HL-60 (cell line): Measurements from ENCODE around the gene STIMATE.

ENCODE experiments used
- POLR2AphosphoS5 ChIP-seq: IDR thresholded peaks from 2 replicates; pipeline ENCODE4 v1.6.1; 2012; ENCODE audit warnings: low read depth
- TF ChIP-seq, protein P1 (sequence below): IDR thresholded peaks from one replicate; pipeline ENCODE4 v1.5.1; 2011; ENCODE audit warnings: low read length, control low read depth, inconsistent platforms; ENCODE audit not compliant: insufficient read depth
- TF ChIP-seq, protein P2 (sequence below): IDR thresholded peaks from 2 replicates; pipeline ENCODE4 v1.6.1; 2012; ENCODE audit warnings: low read depth; ENCODE audit not compliant: insufficient replicate concordance

- TF ChIP-seq, protein P1, sequence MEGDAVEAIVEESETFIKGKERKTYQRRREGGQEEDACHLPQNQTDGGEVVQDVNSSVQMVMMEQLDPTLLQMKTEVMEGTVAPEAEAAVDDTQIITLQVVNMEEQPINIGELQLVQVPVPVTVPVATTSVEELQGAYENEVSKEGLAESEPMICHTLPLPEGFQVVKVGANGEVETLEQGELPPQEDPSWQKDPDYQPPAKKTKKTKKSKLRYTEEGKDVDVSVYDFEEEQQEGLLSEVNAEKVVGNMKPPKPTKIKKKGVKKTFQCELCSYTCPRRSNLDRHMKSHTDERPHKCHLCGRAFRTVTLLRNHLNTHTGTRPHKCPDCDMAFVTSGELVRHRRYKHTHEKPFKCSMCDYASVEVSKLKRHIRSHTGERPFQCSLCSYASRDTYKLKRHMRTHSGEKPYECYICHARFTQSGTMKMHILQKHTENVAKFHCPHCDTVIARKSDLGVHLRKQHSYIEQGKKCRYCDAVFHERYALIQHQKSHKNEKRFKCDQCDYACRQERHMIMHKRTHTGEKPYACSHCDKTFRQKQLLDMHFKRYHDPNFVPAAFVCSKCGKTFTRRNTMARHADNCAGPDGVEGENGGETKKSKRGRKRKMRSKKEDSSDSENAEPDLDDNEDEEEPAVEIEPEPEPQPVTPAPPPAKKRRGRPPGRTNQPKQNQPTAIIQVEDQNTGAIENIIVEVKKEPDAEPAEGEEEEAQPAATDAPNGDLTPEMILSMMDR: no peak
- no peak for TF ChIP-seq POLR2AphosphoS5
- TF ChIP-seq, protein P2, sequence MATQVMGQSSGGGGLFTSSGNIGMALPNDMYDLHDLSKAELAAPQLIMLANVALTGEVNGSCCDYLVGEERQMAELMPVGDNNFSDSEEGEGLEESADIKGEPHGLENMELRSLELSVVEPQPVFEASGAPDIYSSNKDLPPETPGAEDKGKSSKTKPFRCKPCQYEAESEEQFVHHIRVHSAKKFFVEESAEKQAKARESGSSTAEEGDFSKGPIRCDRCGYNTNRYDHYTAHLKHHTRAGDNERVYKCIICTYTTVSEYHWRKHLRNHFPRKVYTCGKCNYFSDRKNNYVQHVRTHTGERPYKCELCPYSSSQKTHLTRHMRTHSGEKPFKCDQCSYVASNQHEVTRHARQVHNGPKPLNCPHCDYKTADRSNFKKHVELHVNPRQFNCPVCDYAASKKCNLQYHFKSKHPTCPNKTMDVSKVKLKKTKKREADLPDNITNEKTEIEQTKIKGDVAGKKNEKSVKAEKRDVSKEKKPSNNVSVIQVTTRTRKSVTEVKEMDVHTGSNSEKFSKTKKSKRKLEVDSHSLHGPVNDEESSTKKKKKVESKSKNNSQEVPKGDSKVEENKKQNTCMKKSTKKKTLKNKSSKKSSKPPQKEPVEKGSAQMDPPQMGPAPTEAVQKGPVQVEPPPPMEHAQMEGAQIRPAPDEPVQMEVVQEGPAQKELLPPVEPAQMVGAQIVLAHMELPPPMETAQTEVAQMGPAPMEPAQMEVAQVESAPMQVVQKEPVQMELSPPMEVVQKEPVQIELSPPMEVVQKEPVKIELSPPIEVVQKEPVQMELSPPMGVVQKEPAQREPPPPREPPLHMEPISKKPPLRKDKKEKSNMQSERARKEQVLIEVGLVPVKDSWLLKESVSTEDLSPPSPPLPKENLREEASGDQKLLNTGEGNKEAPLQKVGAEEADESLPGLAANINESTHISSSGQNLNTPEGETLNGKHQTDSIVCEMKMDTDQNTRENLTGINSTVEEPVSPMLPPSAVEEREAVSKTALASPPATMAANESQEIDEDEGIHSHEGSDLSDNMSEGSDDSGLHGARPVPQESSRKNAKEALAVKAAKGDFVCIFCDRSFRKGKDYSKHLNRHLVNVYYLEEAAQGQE: no peak
Measured at GRCh38 chr3:52895418-52895817, 1.9 kb downstream of the STIMATE start.
